ENCODE results near the gene SRGAP1.
A peak's percentile ranks its signal among the peaks of the same experiment; 100 is the strongest.
"Not testable (repeated sequence)": the region's sequence is repeated elsewhere in the genome, so short reads cannot be mapped to it uniquely, and the experiment has no call there.

SRGAP1 gene

DNA sequence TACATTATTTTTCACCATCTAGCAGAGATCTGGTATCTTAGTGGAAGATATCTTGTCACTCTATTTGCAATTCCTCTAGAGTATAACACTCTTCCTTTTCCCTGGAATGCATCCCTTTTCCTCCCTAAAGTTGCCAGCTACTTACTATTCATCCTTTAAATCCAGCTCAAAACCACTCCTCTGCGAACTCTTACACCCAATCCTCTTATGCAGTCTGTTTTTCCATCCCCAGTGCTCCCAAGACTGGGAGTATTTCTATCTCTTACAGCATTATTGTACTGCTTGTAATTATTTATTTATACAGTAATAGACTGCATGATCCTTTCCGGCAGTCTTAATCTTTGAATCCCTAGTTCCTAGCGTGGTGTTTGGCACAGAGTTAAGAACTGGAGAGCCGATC, 2.9 kb upstream of the SRGAP1 start:
- POLR2A ChIA-PET: no interaction called here
- TF ChIP-seq, protein P1, sequence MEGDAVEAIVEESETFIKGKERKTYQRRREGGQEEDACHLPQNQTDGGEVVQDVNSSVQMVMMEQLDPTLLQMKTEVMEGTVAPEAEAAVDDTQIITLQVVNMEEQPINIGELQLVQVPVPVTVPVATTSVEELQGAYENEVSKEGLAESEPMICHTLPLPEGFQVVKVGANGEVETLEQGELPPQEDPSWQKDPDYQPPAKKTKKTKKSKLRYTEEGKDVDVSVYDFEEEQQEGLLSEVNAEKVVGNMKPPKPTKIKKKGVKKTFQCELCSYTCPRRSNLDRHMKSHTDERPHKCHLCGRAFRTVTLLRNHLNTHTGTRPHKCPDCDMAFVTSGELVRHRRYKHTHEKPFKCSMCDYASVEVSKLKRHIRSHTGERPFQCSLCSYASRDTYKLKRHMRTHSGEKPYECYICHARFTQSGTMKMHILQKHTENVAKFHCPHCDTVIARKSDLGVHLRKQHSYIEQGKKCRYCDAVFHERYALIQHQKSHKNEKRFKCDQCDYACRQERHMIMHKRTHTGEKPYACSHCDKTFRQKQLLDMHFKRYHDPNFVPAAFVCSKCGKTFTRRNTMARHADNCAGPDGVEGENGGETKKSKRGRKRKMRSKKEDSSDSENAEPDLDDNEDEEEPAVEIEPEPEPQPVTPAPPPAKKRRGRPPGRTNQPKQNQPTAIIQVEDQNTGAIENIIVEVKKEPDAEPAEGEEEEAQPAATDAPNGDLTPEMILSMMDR (IDR thresholded peaks at IDR 0.05; ENCODE audit: control extremely low read depth, extremely low read depth, low read depth, missing control alignments): no peak
- no peak for DNase-seq (ENCODE audit: extremely low spot score)
- CTCF ChIA-PET: interaction anchor here (0.8 to 1.3 kb wide), 4 partner anchors 9 to 415 kb away, joined by 3 to 6 read pairs (median 4); no protein-coding TSS in a partner anchor

DNA sequence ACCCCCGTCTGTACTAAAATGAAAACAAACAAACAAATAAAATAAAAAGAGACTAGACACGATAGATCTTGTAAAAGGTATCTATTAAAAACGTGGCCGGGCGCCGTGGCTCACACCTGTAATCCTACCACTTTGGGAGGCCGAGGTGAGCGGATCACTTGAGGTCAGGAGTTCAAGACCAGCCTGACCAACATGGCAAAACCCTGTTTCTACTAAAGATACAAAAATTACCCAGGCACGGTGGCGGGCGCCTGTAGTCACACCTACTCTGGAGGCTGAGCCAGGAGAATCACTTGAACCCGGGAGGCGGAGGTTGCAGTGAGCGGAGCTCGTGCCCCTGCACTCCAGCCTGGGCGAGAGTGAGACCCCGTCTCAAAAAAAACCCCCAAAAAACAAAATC, 1.8 kb upstream of the SRGAP1 start:
- CTCF ChIA-PET: interaction anchor here (0.9 to 3.5 kb wide), 10 partner anchors 8 to 517 kb away, joined by 3 to 34 read pairs (median 4); no protein-coding TSS in a partner anchor
- POLR2A ChIA-PET; DNase-seq (ENCODE audit: extremely low spot score): not testable (repeated sequence)

DNA sequence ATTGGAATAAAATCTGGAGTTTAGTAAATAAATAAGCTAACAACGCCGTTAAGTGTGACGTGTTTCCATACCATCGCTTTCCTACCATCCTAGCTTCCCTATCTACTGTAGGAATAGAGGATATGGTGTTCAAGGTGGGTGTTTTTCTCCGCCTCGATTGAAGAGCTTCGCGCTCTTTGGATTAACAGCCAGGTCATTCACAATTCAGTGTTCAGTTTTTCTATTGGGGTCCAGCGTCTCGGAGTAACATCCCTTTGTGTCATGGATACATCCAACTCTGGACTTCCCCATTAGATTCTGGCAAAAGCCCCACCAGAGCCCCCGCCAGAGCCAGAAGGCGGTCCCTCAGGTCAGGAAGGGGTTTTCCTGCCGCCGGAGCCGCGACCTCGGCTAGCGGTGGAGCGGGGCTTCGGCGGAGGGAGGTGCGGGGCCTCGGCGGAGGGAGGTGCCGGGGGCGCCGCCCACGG, 1.2 kb upstream of the SRGAP1 start:
- TF ChIP-seq, protein P1 (IDR thresholded peaks at IDR 0.05; ENCODE audit: control extremely low read depth, extremely low read depth, low read depth, missing control alignments): no peak

DNA sequence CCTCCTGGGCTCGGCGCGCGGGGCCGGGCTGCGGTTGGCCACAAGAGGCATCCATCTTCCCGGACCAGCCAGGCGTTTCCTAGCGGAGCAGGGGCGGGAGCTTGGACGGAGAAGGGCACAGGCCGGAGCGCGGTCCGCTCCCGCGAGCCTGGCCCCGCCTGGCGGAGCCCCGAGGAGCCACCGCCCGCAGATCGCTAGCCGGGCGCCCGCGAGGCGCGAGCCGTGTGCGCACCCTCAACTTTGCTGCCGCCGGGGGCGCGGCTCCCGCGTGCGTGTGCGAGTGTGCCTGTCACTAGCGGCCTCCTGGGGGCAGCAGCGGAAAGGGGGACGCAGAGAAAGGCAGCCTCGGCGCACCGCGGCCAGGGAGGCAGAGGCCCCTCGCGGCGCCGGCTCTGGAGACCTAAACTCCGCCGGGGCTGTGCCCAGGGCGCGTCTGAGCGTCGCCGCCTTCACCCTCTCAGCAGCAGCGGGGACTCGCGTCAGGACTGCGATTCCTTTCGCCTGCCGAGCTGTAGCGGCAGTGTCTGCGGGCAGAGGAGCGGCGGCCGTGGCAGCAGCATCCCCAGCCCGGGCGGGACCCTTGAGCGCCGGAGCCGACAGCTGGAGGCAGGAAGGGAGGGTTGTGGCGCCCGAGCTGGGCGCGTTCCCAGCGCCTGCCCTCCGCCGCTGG, 644 bp upstream of the SRGAP1 start:
- CTCF ChIA-PET: interaction anchor here (0.7 to 3.5 kb wide), 27 partner anchors 8 to 516 kb away, joined by 3 to 34 read pairs (median 4); no protein-coding TSS in a partner anchor
- POLR2A ChIA-PET: no interaction called here
- peak; percentile 90 for DNase-seq (ENCODE audit: extremely low spot score)
- TF ChIP-seq, protein P1 (IDR thresholded peaks at IDR 0.05; ENCODE audit: control extremely low read depth, extremely low read depth, low read depth, missing control alignments): peak; percentile 96

More for the DNA sequence above, 1.2 kb upstream of the SRGAP1 start:
- DNase-seq (ENCODE audit: extremely low spot score): no peak
- ChIA-PET CTCF (interaction anchor here (0.9 to 3.5 kb wide), 14 partner anchors 8 to 517 kb away, joined by 3 to 34 read pairs (median 3); no protein-coding TSS in a partner anchor), POLR2A (no interaction called here)

DNA sequence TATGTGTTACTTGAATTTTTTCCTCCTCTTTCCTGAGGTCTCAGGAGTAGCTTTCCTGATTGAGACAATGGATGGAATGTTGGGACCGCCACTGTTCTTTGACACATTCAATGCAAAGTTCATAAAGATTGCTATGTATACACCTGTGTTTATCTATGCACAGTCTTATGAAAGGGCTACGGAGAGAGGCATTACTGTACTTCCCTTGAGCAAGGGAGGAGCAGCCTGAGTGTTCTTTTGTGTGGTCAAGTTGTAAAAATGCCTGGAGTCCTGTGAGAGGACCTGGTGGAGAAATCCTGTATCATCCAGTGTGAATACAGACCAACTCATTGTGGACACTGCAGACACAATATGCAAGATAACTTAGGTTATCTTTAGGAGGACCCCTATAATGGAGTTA, 1.2 kb downstream of the SRGAP1 start:
- ChIA-PET POLR2A (no interaction called here), CTCF (interaction anchor here (1.7 to 3.5 kb wide), 5 partner anchors 9 to 412 kb away, joined by 6 to 34 read pairs (median 6); no protein-coding TSS in a partner anchor)
- TF ChIP-seq, protein P1 (IDR thresholded peaks at IDR 0.05; ENCODE audit: control extremely low read depth, extremely low read depth, low read depth, missing control alignments): no peak
- DNase-seq (ENCODE audit: extremely low spot score): no peak

DNA sequence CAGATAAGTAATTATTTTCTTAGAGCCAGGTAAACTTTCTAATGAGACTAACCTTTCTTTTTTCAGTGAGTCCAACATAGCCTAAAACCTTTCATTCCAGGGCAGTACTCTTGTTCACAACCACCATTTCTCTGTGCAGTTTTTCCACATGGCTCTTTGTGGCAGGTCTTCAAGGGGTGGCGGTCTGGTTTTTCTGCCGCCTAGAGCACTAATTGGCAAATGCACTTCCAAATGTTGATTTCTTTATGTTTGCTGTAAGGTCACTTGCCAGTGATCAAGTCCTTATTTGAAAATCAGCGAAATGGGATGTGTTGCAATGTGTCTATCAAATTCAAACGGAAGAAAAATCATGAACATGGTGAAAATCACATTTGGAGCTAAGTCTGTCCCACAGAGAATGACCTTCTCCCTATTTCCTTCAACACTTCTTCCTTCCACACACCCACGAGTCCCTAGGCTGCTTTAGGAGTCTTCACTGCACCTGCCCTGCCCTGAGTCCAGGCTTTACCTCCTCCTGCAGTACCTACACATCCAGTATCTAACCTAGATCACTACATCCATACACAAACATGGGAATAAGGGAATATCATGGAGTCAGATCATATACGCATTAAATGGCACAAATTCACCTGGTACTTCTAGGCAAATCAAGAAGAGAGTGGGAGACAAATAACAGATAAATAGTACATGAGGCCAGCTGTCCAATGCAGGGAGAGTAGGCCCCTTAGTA, 1.9 kb downstream of the SRGAP1 start:
- TF ChIP-seq, protein P1 (IDR thresholded peaks at IDR 0.05; ENCODE audit: control extremely low read depth, extremely low read depth, low read depth, missing control alignments): no peak
- ChIA-PET POLR2A (no interaction called here), CTCF (interaction anchor here (3.5 kb wide), 1 partner anchor 8 kb away, joined by 29 read pairs; no protein-coding TSS in a partner anchor)
- DNase-seq (ENCODE audit: extremely low spot score): no peak

DNA sequence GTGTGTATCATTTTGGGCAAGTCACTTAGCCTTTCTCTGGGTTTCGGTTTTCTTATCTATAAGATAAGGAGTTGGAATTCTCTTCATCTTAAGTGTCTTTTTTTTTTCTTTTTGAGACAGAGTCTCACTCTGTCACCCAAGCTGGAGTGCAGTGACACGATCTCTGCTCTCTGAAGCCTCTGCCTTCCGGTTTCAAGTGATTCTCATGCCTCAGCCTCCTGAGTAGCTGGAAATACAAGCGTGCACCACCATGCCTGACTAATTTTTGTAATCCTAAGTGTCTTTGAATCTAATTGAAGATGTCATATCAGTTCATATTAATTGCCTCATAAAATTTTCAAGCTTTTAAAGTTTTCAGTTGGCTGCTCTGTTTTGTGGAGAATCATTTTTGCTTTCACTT, 4.0 kb downstream of the SRGAP1 start:
- DNase-seq (ENCODE audit: extremely low spot score): no peak
- ChIA-PET POLR2A (no interaction called here), CTCF (no interaction called here)
- TF ChIP-seq, protein P1 (IDR thresholded peaks at IDR 0.05; ENCODE audit: control extremely low read depth, extremely low read depth, low read depth, missing control alignments): no peak

Measured in GM10248 (cell line).